Nephron progenitor cell (in vitro differentiated cells): ENCODE data around the gene KATNB1.

Source experiments
- DNase-seq: peaks from one replicate; pipeline ENCODE4 v3.0.0; 2021
- H3K27ac Mint-ChIP-seq: 2 replicates; pipeline ENCODE4 v1.8.0; 2021; ENCODE audit warnings: mild to moderate bottlenecking, moderate library complexity, mixed read lengths
- H3K27me3 Mint-ChIP-seq: 2 replicates; pipeline ENCODE4 v1.8.0; 2021; ENCODE audit warnings: mild to moderate bottlenecking, low read depth, mixed read lengths; ENCODE audit not compliant: poor library complexity
- H3K36me3 Mint-ChIP-seq: 2 replicates; pipeline ENCODE4 v1.8.0; 2021; ENCODE audit warnings: low read depth, mixed read lengths
- H3K4me1 Mint-ChIP-seq: 2 replicates; pipeline ENCODE4 v1.8.0; 2021; ENCODE audit warnings: mixed read lengths
- H3K4me3 Mint-ChIP-seq: 2 replicates; pipeline ENCODE4 v1.8.0; 2021; ENCODE audit warnings: mild to moderate bottlenecking, moderate library complexity, mixed read lengths
- H3K9me3 Mint-ChIP-seq: 2 replicates; pipeline ENCODE4 v1.8.0; 2021; ENCODE audit warnings: mild to moderate bottlenecking, moderate library complexity, mixed read lengths
- CTCF ChIP-seq: fragments of 200-600 bp; sonication (generic); IDR thresholded peaks from 2 replicates; pipeline ENCODE4 v1.5.0; 2021; ENCODE audit warnings: antibody characterized with exemption

The KATNB1 gene

DNA sequence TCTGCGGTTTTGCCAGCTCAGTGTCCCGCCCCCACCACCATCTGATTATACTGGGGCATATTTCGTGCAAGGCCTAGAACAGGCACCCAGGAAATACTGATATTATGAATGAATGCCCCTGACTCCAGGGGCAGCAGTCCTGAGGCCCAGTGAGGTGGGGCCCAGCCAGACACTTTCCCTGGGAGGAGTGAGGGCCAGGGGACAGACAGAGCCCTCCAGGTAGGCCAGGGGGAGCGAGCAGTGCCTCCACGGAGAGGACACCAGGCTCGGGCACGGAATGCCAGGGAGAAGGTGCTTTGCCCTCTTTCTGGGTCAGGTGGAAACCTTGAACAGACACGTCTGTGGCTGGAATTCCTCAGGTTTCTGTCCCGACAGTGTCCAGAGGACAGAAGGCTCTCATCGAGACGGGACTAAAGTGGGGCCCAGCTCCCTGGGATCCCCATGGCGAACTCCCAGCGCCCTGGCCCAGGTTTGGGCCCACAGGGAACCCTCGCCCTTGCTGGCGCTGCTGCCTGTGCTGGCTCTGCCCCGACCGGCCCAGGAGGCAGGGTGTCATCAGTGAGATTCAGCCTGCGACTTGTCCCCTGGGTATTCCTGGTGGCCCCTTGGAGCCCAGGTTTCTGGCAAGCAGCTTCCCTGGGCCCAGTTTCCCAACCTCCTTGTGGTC is 4.3 kb downstream of the KATNB1 start:
- Mint-ChIP-seq H3K36me3 (peaks cover 6% of the 10 kb centered on the region), H3K9me3 (no peaks in the 10 kb centered on the region), H3K4me1 (peaks cover 30% of the 10 kb centered on the region), H3K27me3 (no peaks in the 10 kb centered on the region), H3K4me3 (no peak overlapping the region), H3K27ac (no peak overlapping the region)
- TF ChIP-seq CTCF, result no peak
- DNase-seq, result no peak

GRCh38 chr16:57740423-57741071 is 5.0 kb downstream of the KATNB1 start:
- H3K36me3 Mint-ChIP-seq, result peaks cover 8% of the 10 kb centered on the region
- peaks cover 29% of the 10 kb centered on the region for H3K4me1 Mint-ChIP-seq
- no peaks in the 10 kb centered on the region for H3K27me3 Mint-ChIP-seq
- no peak for DNase-seq
- no peak overlapping the region for H3K4me3 Mint-ChIP-seq
- no peaks in the 10 kb centered on the region for H3K9me3 Mint-ChIP-seq
- TF ChIP-seq CTCF, result no peak
- H3K27ac Mint-ChIP-seq, result no peak overlapping the region

DNA sequence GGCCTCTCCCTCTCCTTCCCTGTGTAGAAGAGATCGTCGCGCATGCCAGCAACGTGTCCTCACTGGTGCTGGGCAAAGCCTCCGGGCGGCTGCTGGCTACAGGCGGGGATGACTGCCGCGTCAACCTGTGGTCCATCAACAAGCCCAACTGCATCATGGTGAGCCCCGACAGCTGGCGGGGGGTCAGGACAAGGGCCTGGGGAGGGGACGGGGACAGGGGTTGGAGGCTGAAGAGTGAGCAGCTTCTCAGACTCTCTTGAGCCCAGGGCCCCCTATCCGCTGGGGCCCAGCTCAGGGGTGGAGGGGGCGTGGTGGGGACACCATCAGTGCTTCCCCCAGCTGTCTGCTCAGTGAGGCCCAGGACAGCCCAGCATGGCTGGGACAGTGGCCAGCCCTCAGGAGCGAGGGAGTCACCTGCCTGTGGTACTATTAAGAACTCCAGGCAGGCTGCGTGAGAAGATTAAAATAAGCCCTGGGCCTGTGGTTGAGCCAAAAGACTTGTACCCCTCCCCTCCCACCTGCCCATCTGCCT is 6.2 kb downstream of the KATNB1 start:
- Mint-ChIP-seq H3K27me3 (no peaks in the 10 kb centered on the region), H3K4me1 (peaks cover 17% of the 10 kb centered on the region), H3K9me3 (no peaks in the 10 kb centered on the region), H3K27ac (peak overlapping the region; percentile 79), H3K4me3 (no peak overlapping the region), H3K36me3 (peaks cover 17% of the 10 kb centered on the region)
- TF ChIP-seq CTCF, result no peak
- DNase-seq, result no peak

- Mint-ChIP-seq H3K27me3 (no peaks in the 10 kb centered on the region), H3K36me3 (peaks cover 22% of the 10 kb centered on the region), H3K4me1 (peaks cover 9% of the 10 kb centered on the region), H3K27ac (peak overlapping the region; percentile 48), H3K9me3 (no peaks in the 10 kb centered on the region), H3K4me3 (no peak overlapping the region)
- TF ChIP-seq CTCF, result no peak
- DNase-seq, result no peak
These were observed 7.0 kb downstream of the KATNB1 start for GRCh38 chr16:57742543-57742942.

GRCh38 chr16:57743458-57743857 is 7.9 kb downstream of the KATNB1 start:
- Mint-ChIP-seq H3K4me3 (no peak overlapping the region), H3K9me3 (no peaks in the 10 kb centered on the region), H3K27me3 (peaks cover 3% of the 10 kb centered on the region), H3K4me1 (peaks cover 7% of the 10 kb centered on the region), H3K27ac (peak overlapping the region; percentile 81), H3K36me3 (peaks cover 23% of the 10 kb centered on the region)
- no peak for DNase-seq
- no peak for TF ChIP-seq CTCF
